DND-41 (cell line): ENCODE measurements around the gene HYI.
"Not testable (repeated sequence)": the region's sequence is repeated elsewhere in the genome, so short reads cannot be mapped to it uniquely, and the experiment has no call there.

ENCODE experiments used
- ATAC-seq: fragments of 200-7000 bp; cut with Tn5 transposase; 3 replicates; pipeline ENCODE4 v1.9.1; 2021; ENCODE audit warnings: low read depth; ENCODE audit not compliant: insufficient read depth
- DNase-seq: peaks from one replicate; pipeline ENCODE4 v3.0.0-alpha.2; 2020
- H2AFZ ChIP-seq: 2 replicates; pipeline ENCODE4 v1.6.0; 2012; ENCODE audit warnings: low read depth, low read length
- H3K27ac ChIP-seq: 2 replicates; pipeline ENCODE4 v1.5.1; 2012; ENCODE audit warnings: low read length, inconsistent platforms
- H3K27me3 ChIP-seq: fragments of 200-600 bp; sonication (generic); 2 replicates; pipeline ENCODE4 v1.6.0; 2012; ENCODE audit warnings: low read length, mild to moderate bottlenecking, inconsistent platforms; ENCODE audit not compliant: insufficient read depth, poor library complexity
- H3K36me3 ChIP-seq: 2 replicates; pipeline ENCODE4 v1.5.1; 2012; ENCODE audit warnings: low read length, inconsistent platforms; ENCODE audit not compliant: insufficient read depth
- H3K4me1 ChIP-seq: 2 replicates; pipeline ENCODE4 v1.5.1; 2012; ENCODE audit warnings: mild to moderate bottlenecking, low read length; ENCODE audit not compliant: insufficient read depth
- H3K4me2 ChIP-seq: 2 replicates; pipeline ENCODE4 v1.6.0; 2012; ENCODE audit warnings: mild to moderate bottlenecking, moderate library complexity, low read length, inconsistent platforms; ENCODE audit not compliant: insufficient read depth
- H3K4me3 ChIP-seq, 2 experiments: fragments of 200-600 bp in 1 of 2; shearing (Covaris generic) in 1 of 2; 2 replicates each; pipeline ENCODE4 v1.5.1; 2012 to 2016; ENCODE audit warnings: inconsistent platforms in 2 of 2, low read length in 2 of 2, mild to moderate bottlenecking in 2 of 2, low read depth in 1 of 2, moderate library complexity in 1 of 2
- H3K79me2 ChIP-seq: 2 replicates; pipeline ENCODE4 v1.6.0; 2012; ENCODE audit warnings: low read length, inconsistent platforms; ENCODE audit not compliant: insufficient read depth
- H3K9ac ChIP-seq: 2 replicates; pipeline ENCODE4 v1.6.0; 2012; ENCODE audit warnings: low read depth, mild to moderate bottlenecking, inconsistent platforms, low read length, moderate library complexity
- H3K9me3 ChIP-seq: 2 replicates; pipeline ENCODE4 v1.5.1; 2012; ENCODE audit warnings: low read length, moderate library complexity, mild to moderate bottlenecking, inconsistent platforms; ENCODE audit not compliant: insufficient read depth, severe bottlenecking
- H4K20me1 ChIP-seq: 2 replicates; pipeline ENCODE4 v1.6.0; 2012; ENCODE audit warnings: low read length; ENCODE audit not compliant: insufficient read depth
- EZH2 ChIP-seq: IDR thresholded peaks from 3 replicates; pipeline ENCODE4 v1.6.1; 2012; ENCODE audit warnings: borderline replicate concordance, low read depth, mild to moderate bottlenecking, moderate library complexity, low read length, inconsistent platforms; ENCODE audit not compliant: severe bottlenecking
- TF ChIP-seq, protein P1 (sequence below): IDR thresholded peaks from 2 replicates; pipeline ENCODE4 v1.5.1; 2012; ENCODE audit warnings: borderline replicate concordance, low read length, moderate library complexity, mild to moderate bottlenecking; ENCODE audit not compliant: poor library complexity, severe bottlenecking; ENCODE audit errors: extremely low read depth

The HYI gene

DNA sequence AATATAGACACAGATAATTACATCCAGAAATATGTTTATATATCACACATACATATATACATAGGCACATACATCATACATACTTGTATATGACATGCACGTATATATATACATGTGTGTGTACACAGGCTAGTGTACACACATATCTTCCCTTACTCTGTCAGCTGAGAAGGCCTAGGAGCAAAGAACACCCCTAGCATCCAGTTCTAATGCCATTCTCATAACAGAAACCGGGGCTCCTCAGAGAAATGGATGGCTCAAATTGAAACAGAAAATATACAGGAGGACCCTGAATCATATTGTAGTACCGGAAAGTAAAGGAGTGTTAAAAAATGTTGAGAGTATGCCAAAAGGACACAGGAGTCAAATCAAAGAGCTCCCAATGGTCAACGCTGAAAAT is 19.7 kb upstream of the HYI start:
- H4K20me1 ChIP-seq, result no peaks in the 10 kb centered on the region
- no peaks in the 10 kb centered on the region for H3K79me2 ChIP-seq
- H3K27me3 ChIP-seq, result peaks cover 11% of the 10 kb centered on the region
- H3K4me1 ChIP-seq, result no peaks in the 10 kb centered on the region
- H3K4me2 ChIP-seq, result no peak overlapping the region
- no peak for DNase-seq
- no peaks in the 10 kb centered on the region for H3K9me3 ChIP-seq
- no peak for ATAC-seq
- no peak overlapping the region for H2AFZ ChIP-seq
- H3K9ac ChIP-seq, result no peak overlapping the region
- H3K36me3 ChIP-seq, result no peaks in the 10 kb centered on the region
- no peak for TF ChIP-seq EZH2
- TF ChIP-seq, protein P1, sequence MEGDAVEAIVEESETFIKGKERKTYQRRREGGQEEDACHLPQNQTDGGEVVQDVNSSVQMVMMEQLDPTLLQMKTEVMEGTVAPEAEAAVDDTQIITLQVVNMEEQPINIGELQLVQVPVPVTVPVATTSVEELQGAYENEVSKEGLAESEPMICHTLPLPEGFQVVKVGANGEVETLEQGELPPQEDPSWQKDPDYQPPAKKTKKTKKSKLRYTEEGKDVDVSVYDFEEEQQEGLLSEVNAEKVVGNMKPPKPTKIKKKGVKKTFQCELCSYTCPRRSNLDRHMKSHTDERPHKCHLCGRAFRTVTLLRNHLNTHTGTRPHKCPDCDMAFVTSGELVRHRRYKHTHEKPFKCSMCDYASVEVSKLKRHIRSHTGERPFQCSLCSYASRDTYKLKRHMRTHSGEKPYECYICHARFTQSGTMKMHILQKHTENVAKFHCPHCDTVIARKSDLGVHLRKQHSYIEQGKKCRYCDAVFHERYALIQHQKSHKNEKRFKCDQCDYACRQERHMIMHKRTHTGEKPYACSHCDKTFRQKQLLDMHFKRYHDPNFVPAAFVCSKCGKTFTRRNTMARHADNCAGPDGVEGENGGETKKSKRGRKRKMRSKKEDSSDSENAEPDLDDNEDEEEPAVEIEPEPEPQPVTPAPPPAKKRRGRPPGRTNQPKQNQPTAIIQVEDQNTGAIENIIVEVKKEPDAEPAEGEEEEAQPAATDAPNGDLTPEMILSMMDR, result no peak
- no peak overlapping the region for H3K27ac ChIP-seq
- H3K4me3 ChIP-seq, result no peak overlapping the region

DNA sequence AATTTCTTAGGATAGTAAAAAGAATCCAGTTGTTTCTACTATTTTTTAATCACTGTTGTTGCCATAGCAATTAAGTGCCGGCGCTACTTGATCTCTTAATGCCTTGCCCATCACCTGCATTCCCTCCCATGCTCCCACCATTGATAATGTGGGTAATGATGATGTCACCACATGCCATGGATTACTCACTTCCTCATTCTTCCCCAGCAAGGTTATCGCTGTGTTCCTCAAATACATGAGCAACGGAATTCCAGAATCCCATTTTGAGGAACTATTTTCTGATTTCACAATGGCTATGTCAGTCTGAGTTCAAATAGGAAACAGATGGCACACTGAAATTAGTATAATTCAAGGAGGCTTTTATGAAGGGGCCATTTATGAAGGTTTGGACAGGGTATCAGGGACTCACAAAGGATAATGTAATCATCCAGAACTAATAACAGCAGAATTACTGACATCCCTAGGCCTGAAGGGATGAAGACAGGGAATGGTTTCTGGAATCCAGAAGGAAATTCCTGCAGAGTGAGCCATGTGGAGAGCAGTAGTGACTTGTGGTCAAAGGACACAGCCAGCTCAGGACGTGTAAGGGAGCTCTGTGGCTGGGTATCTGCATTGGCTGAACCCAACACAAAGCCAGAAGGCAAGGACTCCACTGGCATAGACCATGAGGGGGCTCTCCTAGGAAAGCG is 18.9 kb upstream of the HYI start:
- DNase-seq, H3K36me3 ChIP-seq, H3K4me2 ChIP-seq, H3K9ac ChIP-seq, H3K27ac ChIP-seq, H4K20me1 ChIP-seq, H2AFZ ChIP-seq, H3K79me2 ChIP-seq, H3K9me3 ChIP-seq, H3K4me1 ChIP-seq, H3K4me3 ChIP-seq, ATAC-seq: not testable (repeated sequence)
- peaks cover 11% of the 10 kb centered on the region for H3K27me3 ChIP-seq

DNA sequence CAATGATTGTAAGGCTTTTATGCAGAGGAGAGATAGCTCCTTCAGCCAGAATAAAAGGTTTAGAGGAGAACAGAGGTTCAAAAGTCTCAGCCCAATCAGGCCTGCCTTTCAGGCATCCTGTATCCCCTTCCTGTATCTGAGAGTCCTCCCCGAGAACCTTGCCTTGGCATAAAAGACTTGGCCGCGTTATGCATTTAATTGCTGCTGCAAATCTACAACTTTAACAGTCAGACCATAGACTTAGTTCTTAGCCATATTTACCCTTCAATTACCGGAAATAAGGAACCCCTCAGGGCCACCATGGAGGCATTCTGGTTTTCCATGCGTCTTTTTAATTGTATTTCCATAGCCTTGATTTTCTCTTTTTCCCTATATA is 18.3 kb upstream of the HYI start:
- H3K79me2 ChIP-seq, result no peaks in the 10 kb centered on the region
- no peak for TF ChIP-seq EZH2
- TF ChIP-seq, protein P1, result no peak
- no peak overlapping the region for H3K9ac ChIP-seq
- no peak overlapping the region for H3K4me3 ChIP-seq
- H3K4me1 ChIP-seq, result no peaks in the 10 kb centered on the region
- ATAC-seq (no peak), DNase-seq (no peak)
- no peak overlapping the region for H2AFZ ChIP-seq
- H4K20me1 ChIP-seq, result no peaks in the 10 kb centered on the region
- H3K9me3 ChIP-seq, result no peaks in the 10 kb centered on the region
- peaks cover 11% of the 10 kb centered on the region for H3K27me3 ChIP-seq
- H3K36me3 ChIP-seq, result no peaks in the 10 kb centered on the region
- no peak overlapping the region for H3K4me2 ChIP-seq
- no peak overlapping the region for H3K27ac ChIP-seq

DNA sequence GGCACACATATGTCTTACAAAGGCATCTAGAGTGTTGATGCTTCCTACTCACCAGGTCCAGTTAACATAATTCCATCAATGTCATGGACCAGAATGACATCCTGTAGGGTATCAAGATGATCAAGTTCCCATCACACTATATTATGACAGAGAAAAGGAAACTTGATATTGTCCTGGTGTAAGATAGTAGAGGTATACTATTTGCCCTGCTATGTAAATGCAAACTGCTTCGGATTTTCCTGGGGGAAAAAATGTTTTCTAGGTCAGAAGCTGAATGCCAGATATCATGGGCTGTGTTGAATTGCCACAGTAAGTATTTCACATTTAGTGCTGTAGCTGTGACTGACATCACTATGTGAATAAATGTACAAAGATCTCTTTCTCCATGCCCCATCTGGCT is 16.2 kb upstream of the HYI start:
- no peak overlapping the region for H3K4me3 ChIP-seq
- TF ChIP-seq EZH2, result no peak
- TF ChIP-seq, protein P1, result no peak
- no peak for ATAC-seq

More for the DNA sequence above, 16.2 kb upstream of the HYI start:
- Histone ChIP-seq H3K4me1 (0 out of 2 replicates have a peak, but pooled peaks cover 3% of the 10 kb centered on the region), H3K9ac (no peak overlapping the region), H3K36me3 (no peaks in the 10 kb centered on the region), H3K27me3 (peaks cover 6% of the 10 kb centered on the region), H3K9me3 (no peaks in the 10 kb centered on the region), H3K4me2 (no peak overlapping the region), H2AFZ (no peak overlapping the region), H4K20me1 (no peaks in the 10 kb centered on the region), H3K79me2 (no peaks in the 10 kb centered on the region), H3K27ac (no peak overlapping the region)
- DNase-seq, result no peak
